H9 (cell line): ENCODE results near the gene PPFIBP2. TPM values are rescaled to one million over a fixed set of nuclear protein-coding genes. Genes with fewer than 3 reads are reported as not detected.
A peak's percentile ranks its signal among the peaks of the same experiment; 100 is the strongest.

Source experiments
- DNase-seq: peaks from one replicate; pipeline ENCODE4 v3.0.0-alpha.2; 2017
- H2AFZ ChIP-seq: one replicate; pipeline ENCODE4 v1.6.1; 2013; ENCODE audit warnings: mild to moderate bottlenecking, low read length, control low read depth, moderate library complexity
- H2AK5ac ChIP-seq: 2 replicates; pipeline ENCODE4 v1.6.1; 2013; ENCODE audit warnings: low read length, control low read depth, mixed read lengths; ENCODE audit not compliant: insufficient read length
- H2BK120ac ChIP-seq: one replicate; pipeline ENCODE4 v1.6.1; 2013; ENCODE audit warnings: low read depth, mild to moderate bottlenecking, low read length, control low read depth, inconsistent platforms; ENCODE audit not compliant: poor library complexity, severe bottlenecking
- H2BK12ac ChIP-seq: 2 replicates; pipeline ENCODE4 v1.6.1; 2013; ENCODE audit warnings: low read length, control low read depth, mixed read lengths, low read depth; ENCODE audit not compliant: insufficient read length
- H2BK15ac ChIP-seq: 2 replicates; pipeline ENCODE4 v1.6.1; 2013; ENCODE audit warnings: low read depth, low read length, control low read depth
- H2BK20ac ChIP-seq: one replicate; pipeline ENCODE4 v1.6.1; 2013; ENCODE audit warnings: low read depth, mild to moderate bottlenecking, low read length, control low read depth, inconsistent platforms; ENCODE audit not compliant: poor library complexity, severe bottlenecking
- H2BK5ac ChIP-seq: 2 replicates; pipeline ENCODE4 v1.6.1; 2013; ENCODE audit warnings: low read length, control low read depth, mixed read lengths; ENCODE audit not compliant: insufficient read length
- H3K14ac ChIP-seq: 2 replicates; pipeline ENCODE4 v1.6.1; 2013; ENCODE audit warnings: low read length, control low read depth; ENCODE audit not compliant: insufficient read depth
- H3K18ac ChIP-seq: 2 replicates; pipeline ENCODE4 v1.6.1; 2013; ENCODE audit warnings: low read depth, mild to moderate bottlenecking, mixed read lengths, low read length, control low read depth; ENCODE audit not compliant: insufficient read length
- H3K23ac ChIP-seq: 2 replicates; pipeline ENCODE4 v1.6.1; 2013; ENCODE audit warnings: low read length, control low read depth, mixed read lengths, low read depth; ENCODE audit not compliant: insufficient read length
- H3K23me2 ChIP-seq: 2 replicates; pipeline ENCODE4 v1.6.1; 2013; ENCODE audit warnings: low read depth, mild to moderate bottlenecking, mixed read lengths, low read length, control low read depth; ENCODE audit not compliant: insufficient read length, poor library complexity, severe bottlenecking
- H3K27ac ChIP-seq: 2 replicates; pipeline ENCODE4 v1.5.1; 2013; ENCODE audit warnings: low read length, control low read depth, mixed read lengths, low read depth; ENCODE audit not compliant: insufficient read length
- H3K27me3 ChIP-seq: 2 replicates; pipeline ENCODE4 v1.6.1; 2013; ENCODE audit warnings: low read length, control low read depth, inconsistent platforms; ENCODE audit not compliant: insufficient read depth
- H3K4ac ChIP-seq: 2 replicates; pipeline ENCODE4 v1.6.1; 2013; ENCODE audit warnings: low read depth, mild to moderate bottlenecking, control low read depth, inconsistent platforms, low read length, moderate library complexity
- H3K4me1 ChIP-seq: 2 replicates; pipeline ENCODE4 v1.6.1; 2013; ENCODE audit warnings: low read length, control low read depth, inconsistent platforms; ENCODE audit not compliant: insufficient read depth
- H3K4me2 ChIP-seq: 2 replicates; pipeline ENCODE4 v1.6.1; 2013; ENCODE audit warnings: low read length, control low read depth, mixed read lengths; ENCODE audit not compliant: insufficient read length, insufficient read depth
- H3K56ac ChIP-seq: 2 replicates; pipeline ENCODE4 v1.6.1; 2013; ENCODE audit warnings: low read depth, mild to moderate bottlenecking, mixed read lengths, low read length, control low read depth; ENCODE audit not compliant: insufficient read length
- H3K79me1 ChIP-seq: 2 replicates; pipeline ENCODE4 v1.6.1; 2013; ENCODE audit warnings: low read depth, mild to moderate bottlenecking, moderate library complexity, low read length, control low read depth, inconsistent platforms; ENCODE audit not compliant: insufficient read depth, poor library complexity, severe bottlenecking
- H3K79me2 ChIP-seq: 2 replicates; pipeline ENCODE4 v1.6.1; 2013; ENCODE audit warnings: low read length, control low read depth, inconsistent platforms; ENCODE audit not compliant: insufficient read depth
- H3K9ac ChIP-seq: 2 replicates; pipeline ENCODE4 v1.6.1; 2013; ENCODE audit warnings: low read length, control low read depth, mixed read lengths; ENCODE audit not compliant: insufficient read length; ENCODE audit errors: extremely low read depth
- H3K9me3 ChIP-seq: one replicate; pipeline ENCODE4 v1.6.1; 2013; ENCODE audit warnings: low read depth, low read length, inconsistent platforms; ENCODE audit not compliant: control insufficient read depth
- H3T11ph ChIP-seq: one replicate; pipeline ENCODE4 v1.6.1; 2013; ENCODE audit warnings: mild to moderate bottlenecking, low read length, control low read depth, inconsistent platforms
- H4K20me1 ChIP-seq: one replicate; pipeline ENCODE4 v1.6.1; 2013; ENCODE audit not compliant: control insufficient read depth, insufficient read length, insufficient read depth
- H4K5ac ChIP-seq: 2 replicates; pipeline ENCODE4 v1.6.1; 2013; ENCODE audit warnings: low read depth, mild to moderate bottlenecking, mixed read lengths, low read length, control low read depth; ENCODE audit not compliant: insufficient read length
- H4K8ac ChIP-seq: replicated peaks from 2 replicates; pipeline ENCODE4 v1.6.1; 2013; ENCODE audit warnings: low read length, control low read depth, mixed read lengths, low read depth; ENCODE audit not compliant: insufficient read length
- H4K91ac ChIP-seq: 2 replicates; pipeline ENCODE4 v1.6.1; 2013; ENCODE audit warnings: low read depth, mild to moderate bottlenecking, moderate library complexity, mixed read lengths, low read length, control low read depth; ENCODE audit not compliant: insufficient read length
- H3K27ac Mint-ChIP-seq, 3 experiments: 2 replicates in 2 of 3; 3 replicates in 1 of 3; pipeline ENCODE4 v1.8.0; 2020 to 2021; ENCODE audit warnings: mixed read lengths in 3 of 3, mild to moderate bottlenecking in 1 of 3, moderate library complexity in 1 of 3
- H3K27me3 Mint-ChIP-seq: 2 replicates; pipeline ENCODE4 v1.8.0; 2021; ENCODE audit warnings: low read depth, mild to moderate bottlenecking, moderate library complexity, mixed read lengths
- H3K36me3 Mint-ChIP-seq, 3 experiments: 2 replicates in 2 of 3; 3 replicates in 1 of 3; pipeline ENCODE4 v1.8.0; 2020 to 2021; ENCODE audit warnings: low read depth in 3 of 3, mixed read lengths in 3 of 3; ENCODE audit not compliant: insufficient read depth in 1 of 3
- H3K4me1 Mint-ChIP-seq, 2 experiments: 2 replicates each; pipeline ENCODE4 v1.8.0; 2020; ENCODE audit warnings: mixed read lengths in 2 of 2
- H3K4me3 Mint-ChIP-seq, 2 experiments: 2 replicates in 1 of 2; 3 replicates in 1 of 2; pipeline ENCODE4 v1.8.0; 2020 to 2021; ENCODE audit warnings: mild to moderate bottlenecking in 2 of 2, mixed read lengths in 2 of 2, moderate library complexity in 1 of 2
- H3K9me3 Mint-ChIP-seq, 2 experiments: 2 replicates in 1 of 2; 3 replicates in 1 of 2; pipeline ENCODE4 v1.8.0; 2020; ENCODE audit warnings: mild to moderate bottlenecking in 2 of 2, mixed read lengths in 2 of 2, moderate library complexity in 1 of 2
- CTCF ChIP-seq: fragments of 200-600 bp; sonication (generic); conservative IDR thresholded peaks from 3 replicates; pipeline ENCODE4 v1.8.0; 2021; ENCODE audit warnings: antibody characterized with exemption, mild to moderate bottlenecking
- WGBS: extraction: QIAGEN DNeasy Blood & Tissue Kit; methylation state at CpG from one replicate; pipeline ENCODE4 v1.1.7; 2013; ENCODE audit warnings: missing lambda C conversion rate, low lambda C conversion rate, mixed read lengths; ENCODE audit not compliant: insufficient read length; ENCODE audit errors: extremely low coverage; 5-methylcytosine and 5-hydroxymethylcytosine counted together
- total RNA-seq: library from RNA; stranded (reverse); gene quantifications from 2 replicates; pipeline ENCODE4 v1.2.1, GENCODE V29; 2021

The PPFIBP2 gene
- total RNA-seq, 1 experiment from 2014 or later, result 8.3 TPM

GRCh38 chr11:7471071-7471470, 42.7 kb upstream of the PPFIBP2 start:
- peaks cover 0 to 4% of the 10 kb centered on the region in 2 experiments; a peak in 2 of 4 replicates for H3K4me1 Mint-ChIP-seq
- DNase-seq, result no peak

More at GRCh38 chr11:7471071-7471470, 42.7 kb upstream of the PPFIBP2 start:
- Histone ChIP-seq H3K79me2 (no peaks in the 10 kb centered on the region), H3K27me3 (no peaks in the 10 kb centered on the region), H3K23ac (no peak overlapping the region), H2BK12ac (no peak overlapping the region), H4K8ac (no peak overlapping the region), H2AFZ (no peak overlapping the region), H3K79me1 (no peaks in the 10 kb centered on the region), H3K4ac (no peak overlapping the region), H4K91ac (no peak overlapping the region), H4K20me1 (no peaks in the 10 kb centered on the region), H4K5ac (no peak overlapping the region), H3T11ph (no peak overlapping the region), H3K56ac (no peak overlapping the region), H3K27ac (no peak overlapping the region), H3K4me2 (no peak overlapping the region), H3K18ac (no peak overlapping the region), H2BK20ac (no peak overlapping the region), H3K9me3 (no peaks in the 10 kb centered on the region), H3K23me2 (no peaks in the 10 kb centered on the region), H2BK15ac (no peak overlapping the region), H2AK5ac (no peak overlapping the region), H2BK5ac (no peak overlapping the region), H3K4me1 (0 out of 2 replicates have a peak, but pooled peaks cover 3% of the 10 kb centered on the region), H2BK120ac (no peak overlapping the region), H3K14ac (no peak overlapping the region), H3K9ac (no peak overlapping the region)
- TF ChIP-seq CTCF, result no peak
- Mint-ChIP-seq H3K27me3 (no peaks in the 10 kb centered on the region; the same call in none of the 2 replicates), H3K9me3 (no peaks in the 10 kb centered on the region; a peak in 1 of 5 replicates), H3K4me3 (no peak overlapping the region), H3K36me3 (no peaks in the 10 kb centered on the region), H3K27ac (peak overlapping the region in 1 of 3 experiments; percentile 36; a peak in 1 of 7 replicates)
- no CpG with 5 or more reads among the region's 7 CpGs for WGBS
